Right atrium auricular region (tissue), 2 donors: ENCODE results near the gene SRPK2. TPM values are rescaled to one million over a fixed set of nuclear protein-coding genes. Genes with fewer than 3 reads are reported as not detected.
"Not testable (repeated sequence)": the region's sequence is repeated elsewhere in the genome, so short reads cannot be mapped to it uniquely, and the experiment has no call there.

Experiments
- DNase-seq: peaks from one replicate; pipeline ENCODE4 v3.0.0-alpha.2; 2019; ENCODE audit warnings: low spot score
- H3K27ac ChIP-seq, 2 donors: fragments of 200-600 bp; sonication (generic); 1 replicate in 1 of 2; 2 replicates in 1 of 2; pipeline ENCODE4 v1.5.1; 2016 to 2019
- H3K27me3 ChIP-seq, 2 donors: fragments of 200-600 bp; sonication (generic); one replicate each; pipeline versions ENCODE4 v1.5.1 to v1.6.0; 2017 to 2019
- H3K36me3 ChIP-seq: fragments of 200-600 bp; sonication (generic); one replicate; pipeline ENCODE4 v1.5.1; 2016
- H3K4me1 ChIP-seq, 2 donors: fragments of 200-600 bp; sonication (generic); one replicate each; pipeline versions ENCODE4 v1.5.1 to v1.6.0; 2017 to 2019
- H3K4me3 ChIP-seq, 2 donors: fragments of 200-600 bp; sonication (generic); 1 replicate in 1 of 2; 2 replicates in 1 of 2; pipeline ENCODE4 v1.5.1; 2017 to 2019; ENCODE audit warnings: mild to moderate bottlenecking in 1 of 2, moderate library complexity in 1 of 2
- H3K9me3 ChIP-seq, 2 donors: fragments of 200-600 bp; sonication (generic); one replicate each; pipeline ENCODE4 v1.5.1; 2019
- CTCF ChIP-seq, 2 donors: fragments of 200-600 bp; sonication (generic); IDR thresholded peaks; one replicate each; pipeline ENCODE4 v1.5.1; 2019; ENCODE audit warnings: antibody characterized with exemption in 2 of 2
- total RNA-seq, 2 donors: library from RNA; depleted of rRNA; stranded (reverse); fragments of >200 nt; gene quantifications; one replicate each; pipeline ENCODE4 v1.1.0, GENCODE V29; 2016

Gene SRPK2
- total RNA-seq, 2 donors from 2014 or later, result 19.8 to 20.9 TPM

- Histone ChIP-seq H3K27me3 (no peaks in the 10 kb centered on the region), H3K27ac (no peak overlapping the region), H3K4me3 (no peak overlapping the region), H3K36me3 (no peaks in the 10 kb centered on the region), H3K4me1 (peaks cover 0 to 9% of the 10 kb centered on the region in 2 donors), H3K9me3 (no peaks in the 10 kb centered on the region)
- no peak for DNase-seq
- no peak for TF ChIP-seq CTCF (IDR thresholded peaks at IDR 0.05)
Measured at GRCh38 chr7:105365541-105366534, 22.9 kb downstream of the SRPK2 start.

DNA sequence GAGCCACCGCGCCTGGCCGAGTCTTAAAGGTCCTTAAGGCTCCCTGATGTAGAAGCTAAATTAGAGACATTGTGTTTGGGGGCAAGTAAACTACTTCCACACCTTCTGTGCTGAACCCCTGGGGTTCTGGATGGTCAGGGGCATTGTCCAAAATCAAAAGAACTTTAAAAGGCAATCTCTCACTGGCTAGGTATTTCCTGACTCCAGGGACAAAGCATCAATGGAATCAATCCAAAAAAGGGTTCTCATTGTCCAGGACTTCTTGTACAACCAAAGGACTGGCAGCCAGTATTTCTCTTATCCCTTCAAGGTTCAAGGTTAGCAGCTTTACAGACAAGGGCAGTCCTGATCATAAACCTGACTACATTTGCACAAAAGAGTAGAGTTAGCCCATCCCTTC is 24.0 kb downstream of the SRPK2 start:
- Histone ChIP-seq H3K4me1 (peaks cover 0 to 9% of the 10 kb centered on the region in 2 donors), H3K36me3 (no peaks in the 10 kb centered on the region), H3K9me3 (no peaks in the 10 kb centered on the region), H3K4me3 (no peak overlapping the region), H3K27ac (no peak overlapping the region), H3K27me3 (no peaks in the 10 kb centered on the region)
- DNase-seq, result no peak
- TF ChIP-seq CTCF (IDR thresholded peaks at IDR 0.05), result no peak

- H3K27me3 ChIP-seq, H3K27ac ChIP-seq, H3K4me3 ChIP-seq, H3K4me1 ChIP-seq, H3K9me3 ChIP-seq, DNase-seq, H3K36me3 ChIP-seq: not testable (repeated sequence)
Measured at GRCh38 chr7:105363657-105364056, 25.1 kb downstream of the SRPK2 start.

- H3K36me3 ChIP-seq, H3K27ac ChIP-seq, H3K4me1 ChIP-seq, H3K4me3 ChIP-seq, DNase-seq, H3K9me3 ChIP-seq, H3K27me3 ChIP-seq: not testable (repeated sequence)
Measured at GRCh38 chr7:105362685-105363084, 26.0 kb downstream of the SRPK2 start.

DNA sequence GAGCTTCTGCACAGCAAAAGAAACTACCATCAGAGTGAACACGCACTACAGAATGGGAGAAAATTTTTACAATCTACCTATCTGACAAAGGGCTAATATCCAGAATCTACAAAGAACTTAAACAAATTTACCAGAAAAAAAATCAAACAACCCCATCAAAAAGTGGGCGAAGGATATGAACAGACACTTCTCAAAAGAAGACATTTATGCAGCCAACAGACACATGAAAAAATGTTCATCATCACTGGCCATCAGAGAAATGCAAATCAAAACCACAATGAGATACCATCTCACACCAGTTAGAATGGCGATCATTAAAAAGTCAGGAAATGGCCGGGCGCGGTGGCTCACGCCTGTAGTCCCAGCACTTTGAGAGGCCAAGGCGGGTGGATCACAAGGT is 26.7 kb downstream of the SRPK2 start:
- H3K4me1 ChIP-seq, result not testable (repeated sequence)

DNA sequence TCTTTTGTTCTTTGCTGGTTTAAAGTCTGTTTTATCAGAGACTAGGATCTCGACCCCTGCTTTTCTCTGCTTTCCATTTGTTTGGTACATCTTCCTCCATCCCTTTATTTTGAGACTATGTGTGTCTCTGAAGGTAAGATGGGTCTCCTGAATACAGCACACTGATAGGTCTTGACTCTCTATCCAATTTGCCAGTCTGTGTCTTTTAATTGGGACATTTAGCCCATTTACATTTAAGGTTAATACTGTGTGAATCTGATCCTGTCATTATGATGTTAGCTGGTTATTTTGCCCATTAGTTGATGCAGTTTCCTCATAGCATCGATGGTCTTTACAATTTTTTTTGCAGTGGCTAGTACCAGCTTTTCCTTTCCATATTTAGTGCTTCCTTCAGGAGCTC is 28.6 kb downstream of the SRPK2 start:
- not testable (repeated sequence) for H3K4me1 ChIP-seq, H3K4me3 ChIP-seq, H3K27ac ChIP-seq, H3K27me3 ChIP-seq, H3K36me3 ChIP-seq, DNase-seq, H3K9me3 ChIP-seq

More for the DNA sequence above, 26.7 kb downstream of the SRPK2 start:
- not testable (repeated sequence) for H3K27me3 ChIP-seq, H3K4me3 ChIP-seq, DNase-seq, H3K36me3 ChIP-seq, H3K27ac ChIP-seq, H3K9me3 ChIP-seq

- Histone ChIP-seq H3K27me3 (no peaks in the 10 kb centered on the region), H3K4me3 (no peak overlapping the region), H3K4me1 (peaks cover 0 to 32% of the 10 kb centered on the region in 2 donors), H3K9me3 (no peaks in the 10 kb centered on the region), H3K27ac (no peak overlapping the region), H3K36me3 (no peaks in the 10 kb centered on the region)
- TF ChIP-seq CTCF (IDR thresholded peaks at IDR 0.05), result no peak
- DNase-seq, result no peak
Measured at GRCh38 chr7:105355701-105356100, 33.0 kb downstream of the SRPK2 start.

- DNase-seq, result no peak
- Histone ChIP-seq H3K27me3 (no peaks in the 10 kb centered on the region), H3K36me3 (no peaks in the 10 kb centered on the region), H3K27ac (no peak overlapping the region), H3K4me1 (peaks cover 0 to 32% of the 10 kb centered on the region in 2 donors), H3K4me3 (no peak overlapping the region), H3K9me3 (no peaks in the 10 kb centered on the region)
- no peak for TF ChIP-seq CTCF (IDR thresholded peaks at IDR 0.05)
Measured at GRCh38 chr7:105354383-105354782, 34.3 kb downstream of the SRPK2 start.
